ENCODE data around the gene OR5B12.

- TF ChIP-seq CTCF (conservative IDR thresholded peaks at IDR 0.05 in 1 of 2, IDR thresholded peaks at IDR 0.05 in 1 of 2; ENCODE audit: low read depth in 1 of 2, low read length in 2 of 2) (no peak), EZH2 (IDR thresholded peaks at IDR 0.05; ENCODE audit: low read length, missing control alignments) (no peak)
Observed at GRCh38 chr11:58433638-58434203, 8.3 kb downstream of the OR5B12 start.

Measured in fibroblast of lung (primary cell).